Stimulated activated CD8-positive, alpha-beta memory T cell treated with anti-CD3 and anti-CD28 coated beads, Interleukin-7, amount 100 ng/mL, for 48 hours (primary cell): ENCODE data around the gene C2CD2.

Experiments
- DNase-seq, 2 donors: peaks; one replicate each; pipeline ENCODE4 v3.0.0-alpha.2; 2020; ENCODE audit warnings: low read depth in 1 of 2; ENCODE audit errors: extremely low read depth in 1 of 2

Gene C2CD2

GRCh38 chr21:41891132-41891531 is 62.7 kb downstream of the C2CD2 start:
- no peak for DNase-seq

GRCh38 chr21:41890355-41890754 is 63.5 kb downstream of the C2CD2 start:
- no peak for DNase-seq

GRCh38 chr21:41888749-41889376 is 65.0 kb downstream of the C2CD2 start:
- DNase-seq = no peak

- DNase-seq = no peak
Observed at GRCh38 chr21:41887667-41888066, 66.2 kb downstream of the C2CD2 start.

GRCh38 chr21:41886328-41886727 is 67.5 kb downstream of the C2CD2 start:
- DNase-seq = no peak

GRCh38 chr21:41885341-41886024 is 68.3 kb downstream of the C2CD2 start:
- DNase-seq = no peak

GRCh38 chr21:41884501-41885030 is 69.3 kb downstream of the C2CD2 start:
- no peak for DNase-seq

GRCh38 chr21:41883582-41883981 is 70.2 kb downstream of the C2CD2 start:
- DNase-seq = no peak

GRCh38 chr21:41881051-41881450 is 72.8 kb downstream of the C2CD2 start:
- no peak for DNase-seq

GRCh38 chr21:41880153-41880552 is 73.7 kb downstream of the C2CD2 start:
- no peak for DNase-seq

- DNase-seq = peak; percentile 57 to 80
Observed at GRCh38 chr21:41879190-41879998, 74.4 kb downstream of the C2CD2 start, which contains the start of gene PRDM15. PRDM15 (minus strand) TSS chr21:41879344; CDS start chr21:41860363, 18,981 bp downstream.

GRCh38 chr21:41878831-41879189 is 75.0 kb downstream of the C2CD2 start:
- peak; percentile 50 to 59 for DNase-seq

- DNase-seq = no peak
Observed at GRCh38 chr21:41877901-41878830, 75.7 kb downstream of the C2CD2 start.

GRCh38 chr21:41876928-41877652 is 76.7 kb downstream of the C2CD2 start:
- DNase-seq = no peak

GRCh38 chr21:41876396-41876795 is 77.4 kb downstream of the C2CD2 start:
- no peak for DNase-seq

- DNase-seq = no peak
Observed at GRCh38 chr21:41875086-41875485, 78.7 kb downstream of the C2CD2 start.

GRCh38 chr21:41874611-41875010 is 79.2 kb downstream of the C2CD2 start:
- no peak for DNase-seq

GRCh38 chr21:41873426-41873825 is 80.4 kb downstream of the C2CD2 start:
- DNase-seq = no peak

GRCh38 chr21:41873005-41873404 is 80.8 kb downstream of the C2CD2 start:
- no peak for DNase-seq
